Measurements from ENCODE around the gene TAF5L. TPM values are rescaled to one million over a fixed set of nuclear protein-coding genes. Genes with fewer than 3 reads are reported as not detected.

Gene TAF5L
- total and polyA plus RNA-seq, 2 experiments from 2014 or later = 5.6 to 17.6 TPM

GRCh38 chr1:229636042-229636441, 10.1 kb upstream of the TAF5L start:
- H3K27ac Mint-ChIP-seq = no peak overlapping the region
- Histone ChIP-seq H3K4me2 (no peak overlapping the region), H3K4me1 (ENCODE audit: insufficient read depth) (no peaks in the 10 kb centered on the region), H3K27me3 (ENCODE audit: insufficient read depth) (no peaks in the 10 kb centered on the region), H2AFZ (no peak overlapping the region), H3F3A (replicated peaks; ENCODE audit: low read depth) (no peaks in the 10 kb centered on the region), H4K20me1 (replicated peaks; ENCODE audit: insufficient read depth) (peaks cover 20% of the 10 kb centered on the region), H3K79me2 (replicated peaks; ENCODE audit: insufficient read depth) (peaks cover 88% of the 10 kb centered on the region), H3K36me3 (ENCODE audit: insufficient read depth) (peaks cover 24% of the 10 kb centered on the region), H3K9me2 (ENCODE audit: insufficient read depth) (no peaks in the 10 kb centered on the region), H3K27ac (ENCODE audit: low read depth) (no peak overlapping the region), H3K4me3 (no peak overlapping the region)
- no peaks in the 10 kb centered on the region for H3K9me3 Mint-ChIP-seq
- DNase-seq (ENCODE audit: low spot score) (no peak), ATAC-seq (no peak)
- no peaks in the 10 kb centered on the region for H3K4me1 Mint-ChIP-seq
- TF ChIP-seq POLR2AphosphoS5 (IDR thresholded peaks at IDR 0.05; ENCODE audit: low read depth) (no peak), STAT1 (IDR thresholded peaks at IDR 0.05; ENCODE audit: unreplicated experiment) (no peak), EZH2phosphoT487 (IDR thresholded peaks at IDR 0.05; ENCODE audit: unreplicated experiment) (no peak), CREB1 (CRISPR knock-in tag; IDR thresholded peaks at IDR 0.05; ENCODE audit: low read depth) (no peak), JUNB (IDR thresholded peaks at IDR 0.05; ENCODE audit: unreplicated experiment) (no peak), ZNF114 (CRISPR knock-in tag; IDR thresholded peaks at IDR 0.05) (no peak), ZNF331 (CRISPR knock-in tag; IDR thresholded peaks at IDR 0.05; ENCODE audit: low read depth) (no peak), ETS1 (IDR thresholded peaks at IDR 0.05) (no peak), NANOG (IDR thresholded peaks at IDR 0.05; ENCODE audit: borderline replicate concordance) (no peak), EZH2 (IDR thresholded peaks at IDR 0.05; ENCODE audit: low read depth, unreplicated experiment) (no peak)
- TF ChIP-seq, protein P1, sequence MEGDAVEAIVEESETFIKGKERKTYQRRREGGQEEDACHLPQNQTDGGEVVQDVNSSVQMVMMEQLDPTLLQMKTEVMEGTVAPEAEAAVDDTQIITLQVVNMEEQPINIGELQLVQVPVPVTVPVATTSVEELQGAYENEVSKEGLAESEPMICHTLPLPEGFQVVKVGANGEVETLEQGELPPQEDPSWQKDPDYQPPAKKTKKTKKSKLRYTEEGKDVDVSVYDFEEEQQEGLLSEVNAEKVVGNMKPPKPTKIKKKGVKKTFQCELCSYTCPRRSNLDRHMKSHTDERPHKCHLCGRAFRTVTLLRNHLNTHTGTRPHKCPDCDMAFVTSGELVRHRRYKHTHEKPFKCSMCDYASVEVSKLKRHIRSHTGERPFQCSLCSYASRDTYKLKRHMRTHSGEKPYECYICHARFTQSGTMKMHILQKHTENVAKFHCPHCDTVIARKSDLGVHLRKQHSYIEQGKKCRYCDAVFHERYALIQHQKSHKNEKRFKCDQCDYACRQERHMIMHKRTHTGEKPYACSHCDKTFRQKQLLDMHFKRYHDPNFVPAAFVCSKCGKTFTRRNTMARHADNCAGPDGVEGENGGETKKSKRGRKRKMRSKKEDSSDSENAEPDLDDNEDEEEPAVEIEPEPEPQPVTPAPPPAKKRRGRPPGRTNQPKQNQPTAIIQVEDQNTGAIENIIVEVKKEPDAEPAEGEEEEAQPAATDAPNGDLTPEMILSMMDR (conservative IDR thresholded peaks at IDR 0.05; ENCODE audit: low read depth in 2 of 2) = no peak
- TF ChIP-seq, protein P2, sequence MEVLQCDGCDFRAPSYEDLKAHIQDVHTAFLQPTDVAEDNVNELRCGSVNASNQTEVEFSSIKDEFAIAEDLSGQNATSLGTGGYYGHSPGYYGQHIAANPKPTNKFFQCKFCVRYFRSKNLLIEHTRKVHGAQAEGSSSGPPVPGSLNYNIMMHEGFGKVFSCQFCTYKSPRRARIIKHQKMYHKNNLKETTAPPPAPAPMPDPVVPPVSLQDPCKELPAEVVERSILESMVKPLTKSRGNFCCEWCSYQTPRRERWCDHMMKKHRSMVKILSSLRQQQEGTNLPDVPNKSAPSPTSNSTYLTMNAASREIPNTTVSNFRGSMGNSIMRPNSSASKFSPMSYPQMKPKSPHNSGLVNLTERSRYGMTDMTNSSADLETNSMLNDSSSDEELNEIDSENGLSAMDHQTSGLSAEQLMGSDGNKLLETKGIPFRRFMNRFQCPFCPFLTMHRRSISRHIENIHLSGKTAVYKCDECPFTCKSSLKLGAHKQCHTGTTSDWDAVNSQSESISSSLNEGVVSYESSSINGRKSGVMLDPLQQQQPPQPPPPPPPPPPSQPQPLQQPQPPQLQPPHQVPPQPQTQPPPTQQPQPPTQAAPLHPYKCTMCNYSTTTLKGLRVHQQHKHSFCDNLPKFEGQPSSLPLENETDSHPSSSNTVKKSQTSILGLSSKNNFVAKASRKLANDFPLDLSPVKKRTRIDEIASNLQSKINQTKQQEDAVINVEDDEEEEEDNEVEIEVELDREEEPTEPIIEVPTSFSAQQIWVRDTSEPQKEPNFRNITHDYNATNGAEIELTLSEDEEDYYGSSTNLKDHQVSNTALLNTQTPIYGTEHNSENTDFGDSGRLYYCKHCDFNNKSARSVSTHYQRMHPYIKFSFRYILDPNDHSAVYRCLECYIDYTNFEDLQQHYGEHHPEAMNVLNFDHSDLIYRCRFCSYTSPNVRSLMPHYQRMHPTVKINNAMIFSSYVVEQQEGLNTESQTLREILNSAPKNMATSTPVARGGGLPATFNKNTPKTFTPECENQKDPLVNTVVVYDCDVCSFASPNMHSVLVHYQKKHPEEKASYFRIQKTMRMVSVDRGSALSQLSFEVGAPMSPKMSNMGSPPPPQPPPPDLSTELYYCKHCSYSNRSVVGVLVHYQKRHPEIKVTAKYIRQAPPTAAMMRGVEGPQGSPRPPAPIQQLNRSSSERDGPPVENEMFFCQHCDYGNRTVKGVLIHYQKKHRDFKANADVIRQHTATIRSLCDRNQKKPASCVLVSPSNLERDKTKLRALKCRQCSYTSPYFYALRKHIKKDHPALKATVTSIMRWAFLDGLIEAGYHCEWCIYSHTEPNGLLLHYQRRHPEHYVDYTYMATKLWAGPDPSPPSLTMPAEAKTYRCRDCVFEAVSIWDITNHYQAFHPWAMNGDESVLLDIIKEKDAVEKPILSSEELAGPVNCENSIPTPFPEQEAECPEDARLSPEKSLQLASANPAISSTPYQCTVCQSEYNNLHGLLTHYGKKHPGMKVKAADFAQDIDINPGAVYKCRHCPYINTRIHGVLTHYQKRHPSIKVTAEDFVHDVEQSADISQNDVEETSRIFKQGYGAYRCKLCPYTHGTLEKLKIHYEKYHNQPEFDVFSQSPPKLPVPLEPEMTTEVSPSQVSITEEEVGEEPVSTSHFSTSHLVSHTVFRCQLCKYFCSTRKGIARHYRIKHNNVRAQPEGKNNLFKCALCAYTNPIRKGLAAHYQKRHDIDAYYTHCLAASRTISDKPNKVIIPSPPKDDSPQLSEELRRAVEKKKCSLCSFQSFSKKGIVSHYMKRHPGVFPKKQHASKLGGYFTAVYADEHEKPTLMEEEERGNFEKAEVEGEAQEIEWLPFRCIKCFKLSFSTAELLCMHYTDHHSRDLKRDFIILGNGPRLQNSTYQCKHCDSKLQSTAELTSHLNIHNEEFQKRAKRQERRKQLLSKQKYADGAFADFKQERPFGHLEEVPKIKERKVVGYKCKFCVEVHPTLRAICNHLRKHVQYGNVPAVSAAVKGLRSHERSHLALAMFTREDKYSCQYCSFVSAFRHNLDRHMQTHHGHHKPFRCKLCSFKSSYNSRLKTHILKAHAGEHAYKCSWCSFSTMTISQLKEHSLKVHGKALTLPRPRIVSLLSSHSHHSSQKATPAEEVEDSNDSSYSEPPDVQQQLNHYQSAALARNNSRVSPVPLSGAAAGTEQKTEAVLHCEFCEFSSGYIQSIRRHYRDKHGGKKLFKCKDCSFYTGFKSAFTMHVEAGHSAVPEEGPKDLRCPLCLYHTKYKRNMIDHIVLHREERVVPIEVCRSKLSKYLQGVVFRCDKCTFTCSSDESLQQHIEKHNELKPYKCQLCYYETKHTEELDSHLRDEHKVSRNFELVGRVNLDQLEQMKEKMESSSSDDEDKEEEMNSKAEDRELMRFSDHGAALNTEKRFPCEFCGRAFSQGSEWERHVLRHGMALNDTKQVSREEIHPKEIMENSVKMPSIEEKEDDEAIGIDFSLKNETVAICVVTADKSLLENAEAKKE (CRISPR knock-in tag; IDR thresholded peaks at IDR 0.05) = no peak
- TF ChIP-seq, protein P3, sequence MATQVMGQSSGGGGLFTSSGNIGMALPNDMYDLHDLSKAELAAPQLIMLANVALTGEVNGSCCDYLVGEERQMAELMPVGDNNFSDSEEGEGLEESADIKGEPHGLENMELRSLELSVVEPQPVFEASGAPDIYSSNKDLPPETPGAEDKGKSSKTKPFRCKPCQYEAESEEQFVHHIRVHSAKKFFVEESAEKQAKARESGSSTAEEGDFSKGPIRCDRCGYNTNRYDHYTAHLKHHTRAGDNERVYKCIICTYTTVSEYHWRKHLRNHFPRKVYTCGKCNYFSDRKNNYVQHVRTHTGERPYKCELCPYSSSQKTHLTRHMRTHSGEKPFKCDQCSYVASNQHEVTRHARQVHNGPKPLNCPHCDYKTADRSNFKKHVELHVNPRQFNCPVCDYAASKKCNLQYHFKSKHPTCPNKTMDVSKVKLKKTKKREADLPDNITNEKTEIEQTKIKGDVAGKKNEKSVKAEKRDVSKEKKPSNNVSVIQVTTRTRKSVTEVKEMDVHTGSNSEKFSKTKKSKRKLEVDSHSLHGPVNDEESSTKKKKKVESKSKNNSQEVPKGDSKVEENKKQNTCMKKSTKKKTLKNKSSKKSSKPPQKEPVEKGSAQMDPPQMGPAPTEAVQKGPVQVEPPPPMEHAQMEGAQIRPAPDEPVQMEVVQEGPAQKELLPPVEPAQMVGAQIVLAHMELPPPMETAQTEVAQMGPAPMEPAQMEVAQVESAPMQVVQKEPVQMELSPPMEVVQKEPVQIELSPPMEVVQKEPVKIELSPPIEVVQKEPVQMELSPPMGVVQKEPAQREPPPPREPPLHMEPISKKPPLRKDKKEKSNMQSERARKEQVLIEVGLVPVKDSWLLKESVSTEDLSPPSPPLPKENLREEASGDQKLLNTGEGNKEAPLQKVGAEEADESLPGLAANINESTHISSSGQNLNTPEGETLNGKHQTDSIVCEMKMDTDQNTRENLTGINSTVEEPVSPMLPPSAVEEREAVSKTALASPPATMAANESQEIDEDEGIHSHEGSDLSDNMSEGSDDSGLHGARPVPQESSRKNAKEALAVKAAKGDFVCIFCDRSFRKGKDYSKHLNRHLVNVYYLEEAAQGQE (IDR thresholded peaks at IDR 0.05; ENCODE audit: unreplicated experiment) = no peak
- no peak overlapping the region for H3K4me3 Mint-ChIP-seq
- H3K27me3 Mint-ChIP-seq (ENCODE audit: insufficient read depth, low read depth, poor library complexity) = peaks cover under 1% of the 10 kb centered on the region
- H3K36me3 Mint-ChIP-seq (ENCODE audit: low read depth) = peaks cover 73% of the 10 kb centered on the region

Measured in GM23338 (cell line).